ENCODE results near the gene TSPAN11.

Gene TSPAN11

DNA sequence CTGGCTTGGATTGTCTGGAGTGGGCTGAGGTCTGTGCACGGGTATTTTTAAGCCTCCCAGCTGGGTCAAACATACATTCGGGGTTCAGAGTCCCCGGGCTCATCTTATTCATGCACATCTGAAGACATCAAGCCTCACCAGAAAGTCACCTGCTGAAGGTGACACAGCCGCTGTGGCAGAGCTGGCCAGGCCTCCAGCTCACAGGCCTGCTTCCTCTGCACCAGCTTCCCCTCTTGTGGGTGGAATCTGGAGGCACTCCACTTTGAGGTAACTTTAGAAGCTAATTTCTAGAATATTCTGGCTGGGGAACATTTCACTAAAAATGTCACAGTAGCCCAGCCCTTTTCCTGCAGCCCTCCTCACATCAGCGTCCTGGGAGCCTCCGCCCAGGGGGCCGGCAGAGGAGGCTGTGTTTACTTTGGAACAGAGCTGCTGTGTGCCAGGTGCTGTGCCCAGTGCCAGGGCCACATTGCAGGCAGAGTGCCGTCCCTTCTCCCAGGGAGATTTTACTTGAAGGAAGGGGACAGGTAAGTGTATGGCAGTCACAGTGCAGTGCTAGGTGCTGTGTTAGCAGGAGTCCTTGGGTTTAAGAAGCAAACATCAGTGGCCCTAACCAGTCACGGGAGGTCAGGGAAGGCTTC, 62.2 kb downstream of the TSPAN11 start:
- no peak for TF ChIP-seq POLR2A (IDR thresholded peaks at IDR 0.05; ENCODE audit: low read length)
- TF ChIP-seq GATA1 (IDR thresholded peaks at IDR 0.05; ENCODE audit: low read depth, low read length), result no peak
- DNase-seq, result no peak

DNA sequence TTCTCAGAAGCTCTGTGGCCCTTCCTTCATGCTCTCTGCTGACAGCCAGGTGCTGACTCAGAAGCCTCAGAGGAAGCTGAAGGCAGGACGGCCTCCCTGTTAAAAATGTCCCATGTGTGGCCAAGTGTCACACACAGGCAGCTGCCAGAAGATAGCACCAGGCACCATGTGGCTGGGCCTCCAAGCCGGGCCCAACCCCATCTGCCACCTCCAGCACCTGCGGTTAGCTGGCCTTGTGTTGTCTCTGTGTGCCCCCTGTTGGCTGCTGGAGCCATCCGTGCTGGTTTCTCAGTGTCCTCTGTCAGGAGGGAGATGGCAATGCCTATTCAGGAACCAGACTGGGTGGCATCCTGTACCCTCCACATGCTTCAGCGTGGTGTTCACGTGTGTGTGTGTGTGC, 63.2 kb downstream of the TSPAN11 start:
- TF ChIP-seq GATA1 (IDR thresholded peaks at IDR 0.05; ENCODE audit: low read depth, low read length) (no peak), POLR2A (IDR thresholded peaks at IDR 0.05; ENCODE audit: low read length) (no peak)
- peak; percentile 19 to 24 for DNase-seq

DNA sequence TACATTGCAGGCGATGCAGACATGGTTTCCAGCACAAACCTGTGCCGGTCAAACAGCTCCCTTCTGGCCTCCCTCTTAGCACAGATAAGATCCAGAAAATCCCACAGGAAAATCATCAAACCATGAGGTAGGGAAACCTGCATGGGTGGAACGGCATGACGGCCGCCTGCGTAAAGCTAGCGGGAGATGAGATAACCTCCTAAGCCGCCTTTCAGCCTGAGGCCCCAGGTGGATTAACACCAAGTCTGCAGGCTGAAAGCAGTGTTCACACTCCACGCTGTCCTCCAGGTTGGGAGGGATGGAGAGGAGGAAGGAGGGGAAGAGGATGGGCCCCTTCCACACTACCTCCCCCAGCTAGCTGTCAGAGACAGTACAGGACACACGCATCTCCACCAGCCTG, 63.8 kb downstream of the TSPAN11 start:
- DNase-seq, result no peak

DNA sequence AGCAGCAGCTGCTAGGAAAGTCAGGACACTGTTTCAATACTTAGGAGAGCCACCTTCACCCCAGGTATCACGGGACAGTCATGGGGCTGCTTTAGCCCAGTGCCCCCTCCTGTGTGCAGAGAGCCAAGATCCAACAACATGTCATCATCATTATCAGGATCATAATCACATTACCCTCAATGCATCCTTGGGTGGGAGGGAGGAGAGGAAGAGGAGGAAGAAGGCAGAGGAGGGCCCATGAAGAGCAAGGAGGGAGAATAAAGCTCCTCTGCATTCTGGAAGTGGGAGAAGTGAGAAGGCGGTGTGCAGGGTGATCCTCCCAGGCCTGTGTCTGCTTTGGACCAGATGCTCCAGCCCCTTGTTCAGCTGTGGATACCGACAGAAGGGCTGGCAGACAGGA, 64.2 kb downstream of the TSPAN11 start:
- TF ChIP-seq GATA1 (IDR thresholded peaks at IDR 0.05; ENCODE audit: low read depth, low read length) (no peak), POLR2A (IDR thresholded peaks at IDR 0.05; ENCODE audit: low read length) (no peak)
- DNase-seq, result no peak

More for the DNA sequence above, 63.8 kb downstream of the TSPAN11 start:
- TF ChIP-seq GATA1 (IDR thresholded peaks at IDR 0.05; ENCODE audit: low read depth, low read length) (no peak), POLR2A (IDR thresholded peaks at IDR 0.05; ENCODE audit: low read length) (no peak)

DNA sequence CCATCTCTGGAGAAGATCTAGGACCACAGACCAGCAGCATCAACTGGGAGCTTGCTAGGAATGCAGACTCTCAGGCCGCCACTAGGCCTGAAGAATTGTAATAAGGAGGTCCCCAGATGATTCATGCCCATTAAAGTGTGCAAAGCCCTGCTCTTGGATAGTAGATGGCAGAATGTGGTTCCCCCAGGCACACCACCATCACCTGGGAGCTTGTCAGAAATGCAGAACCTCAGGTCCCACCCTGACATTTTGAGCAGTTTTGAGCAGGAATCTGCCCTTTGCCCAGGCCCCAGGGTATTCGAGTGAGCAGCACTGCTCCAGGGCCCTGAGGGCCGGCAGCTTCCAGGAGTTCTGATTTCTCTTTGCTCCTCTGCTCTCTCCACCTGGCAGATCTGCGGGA, 64.9 kb downstream of the TSPAN11 start:
- no peak for DNase-seq
- TF ChIP-seq POLR2A (IDR thresholded peaks at IDR 0.05; ENCODE audit: low read length) (no peak), GATA1 (IDR thresholded peaks at IDR 0.05; ENCODE audit: low read depth, low read length) (no peak)

DNA sequence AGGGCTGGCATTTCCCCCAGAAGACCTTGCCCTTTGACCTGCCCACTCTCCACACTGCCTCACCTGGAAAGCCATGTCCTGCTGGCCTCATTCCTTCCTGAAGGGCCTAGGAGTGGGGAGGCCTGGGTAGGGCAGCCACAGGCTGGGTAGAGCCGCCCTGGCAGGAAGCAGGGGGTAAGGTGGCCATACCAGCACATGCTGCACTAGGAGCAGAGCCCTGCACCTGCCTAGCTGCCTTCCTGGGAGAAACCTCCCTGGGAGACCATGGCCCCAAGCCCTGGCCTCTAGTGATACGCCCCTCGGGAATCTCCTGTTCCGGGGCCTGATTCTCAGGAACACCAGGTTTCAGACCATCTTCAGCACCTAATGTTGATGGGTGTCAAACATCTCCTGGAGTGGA, 65.8 kb downstream of the TSPAN11 start:
- no peak for TF ChIP-seq POLR2A (IDR thresholded peaks at IDR 0.05; ENCODE audit: low read length)
- no peak for TF ChIP-seq GATA1 (IDR thresholded peaks at IDR 0.05; ENCODE audit: low read depth, low read length)
- no peak for DNase-seq

DNA sequence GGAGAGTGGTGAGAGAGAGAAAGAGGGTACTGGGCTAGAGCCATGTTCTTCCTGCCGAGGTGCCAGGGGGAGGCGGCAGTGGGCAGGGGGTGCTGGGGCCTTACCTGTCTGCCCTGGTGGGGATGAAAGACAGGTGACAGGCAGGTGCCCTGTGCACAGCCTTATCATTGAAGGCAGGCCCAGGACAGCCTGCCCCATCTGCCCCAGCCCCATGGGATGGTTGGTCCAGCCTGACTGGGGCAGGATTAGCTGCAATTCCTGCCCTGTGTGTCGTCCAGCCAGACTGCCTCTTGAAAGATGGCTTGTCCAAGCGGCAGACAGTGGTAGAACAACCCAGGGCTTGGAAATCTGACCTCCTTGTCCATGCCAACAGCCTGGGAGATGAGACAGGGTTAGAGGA, 67.2 kb downstream of the TSPAN11 start:
- no peak for TF ChIP-seq POLR2A (IDR thresholded peaks at IDR 0.05; ENCODE audit: low read length)
- TF ChIP-seq GATA1 (IDR thresholded peaks at IDR 0.05; ENCODE audit: low read depth, low read length), result no peak

DNA sequence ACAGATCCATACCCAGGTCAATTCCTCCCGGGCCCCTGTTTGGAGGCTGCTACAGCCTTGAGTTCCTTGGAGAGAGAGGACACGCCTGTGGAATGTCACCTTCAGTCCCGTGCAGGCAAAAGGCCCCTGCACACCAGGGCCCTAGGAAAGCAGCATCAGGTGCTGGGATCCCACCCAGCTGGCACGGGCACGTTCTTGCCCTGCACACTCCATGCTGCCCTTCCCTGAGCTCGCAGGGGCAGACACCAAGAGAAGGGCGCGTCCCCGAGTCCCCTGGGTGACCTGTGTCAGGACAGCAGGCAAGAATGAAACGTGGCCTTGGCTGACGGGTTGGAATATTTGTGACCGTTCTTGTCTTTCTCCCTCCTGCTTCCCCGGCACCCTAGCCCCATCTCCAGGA, 67.7 kb downstream of the TSPAN11 start:
- no peak for DNase-seq

More for the DNA sequence above, 67.2 kb downstream of the TSPAN11 start:
- no peak for DNase-seq

DNA sequence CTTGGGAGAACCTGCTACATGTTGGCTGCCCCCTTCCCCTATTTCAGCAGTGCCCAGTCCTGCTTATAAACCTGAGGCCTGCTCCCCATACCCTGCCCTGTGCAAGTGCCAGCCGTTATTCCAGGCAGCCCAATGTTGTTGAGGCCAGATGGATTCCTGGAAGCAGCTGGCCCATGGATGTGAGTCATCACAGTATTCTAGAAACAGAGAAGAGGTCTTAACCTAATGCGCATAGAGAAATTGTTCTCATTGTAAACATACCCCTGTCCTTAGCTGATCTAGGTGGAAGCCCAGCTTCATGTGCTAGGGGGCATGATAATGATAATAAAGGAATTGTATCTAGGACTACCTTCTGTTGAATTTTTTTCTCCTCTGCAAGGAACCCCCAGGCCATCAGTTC, 69.7 kb downstream of the TSPAN11 start:
- TF ChIP-seq POLR2A (IDR thresholded peaks at IDR 0.05; ENCODE audit: low read length), result no peak
- no peak for TF ChIP-seq GATA1 (IDR thresholded peaks at IDR 0.05; ENCODE audit: low read depth, low read length)
- DNase-seq, result no peak

More for the DNA sequence above, 67.7 kb downstream of the TSPAN11 start:
- TF ChIP-seq GATA1 (IDR thresholded peaks at IDR 0.05; ENCODE audit: low read depth, low read length) (no peak), POLR2A (IDR thresholded peaks at IDR 0.05; ENCODE audit: low read length) (no peak)

GRCh38 chr12:30996752-30997151, 70.2 kb downstream of the TSPAN11 start:
- TF ChIP-seq GATA1 (IDR thresholded peaks at IDR 0.05; ENCODE audit: low read depth, low read length) (no peak), POLR2A (IDR thresholded peaks at IDR 0.05; ENCODE audit: low read length) (no peak)

GRCh38 chr12:30997685-30998440, 71.3 kb downstream of the TSPAN11 start:
- TF ChIP-seq POLR2A (IDR thresholded peaks at IDR 0.05; ENCODE audit: low read length), result no peak
- no peak for TF ChIP-seq GATA1 (IDR thresholded peaks at IDR 0.05; ENCODE audit: low read depth, low read length)
- no peak for DNase-seq

More at GRCh38 chr12:30996752-30997151, 70.2 kb downstream of the TSPAN11 start:
- no peak for DNase-seq

- no peak for DNase-seq
- TF ChIP-seq GATA1 (IDR thresholded peaks at IDR 0.05; ENCODE audit: low read depth, low read length) (no peak), POLR2A (IDR thresholded peaks at IDR 0.05; ENCODE audit: low read length) (no peak)
These were observed 72.5 kb downstream of the TSPAN11 start for GRCh38 chr12:30999011-30999410.

DNA sequence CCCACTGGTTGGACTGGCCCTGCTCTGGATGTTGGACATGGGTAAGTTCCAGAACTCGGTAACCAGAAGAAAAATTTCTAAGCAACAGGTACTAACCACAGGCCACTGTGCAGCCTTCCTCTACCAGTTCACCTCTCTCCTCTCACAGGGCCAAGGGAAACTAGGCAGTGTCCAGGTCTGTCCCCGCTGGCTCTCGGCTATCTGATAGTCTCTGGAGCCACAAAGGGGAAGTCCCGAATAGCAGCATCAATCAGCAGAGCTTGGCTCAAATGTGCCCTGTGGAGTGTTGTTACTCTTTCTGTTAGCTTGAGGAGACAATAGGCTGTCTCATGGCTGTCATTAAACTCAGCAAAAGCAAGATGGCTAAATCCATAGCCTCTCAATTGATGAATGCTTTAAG, 73.2 kb downstream of the TSPAN11 start:
- no peak for DNase-seq
- TF ChIP-seq POLR2A (IDR thresholded peaks at IDR 0.05; ENCODE audit: low read length) (no peak), GATA1 (IDR thresholded peaks at IDR 0.05; ENCODE audit: low read depth, low read length) (no peak)

- DNase-seq, result no peak
- TF ChIP-seq POLR2A (IDR thresholded peaks at IDR 0.05; ENCODE audit: low read length) (no peak), GATA1 (IDR thresholded peaks at IDR 0.05; ENCODE audit: low read depth, low read length) (no peak)
These were observed 74.2 kb downstream of the TSPAN11 start for GRCh38 chr12:31000751-31001150.
